ENCODE results near the gene LARGE1.
"Not testable (repeated sequence)": the region's sequence is repeated elsewhere in the genome, so short reads cannot be mapped to it uniquely, and the experiment has no call there.

LARGE1 gene

DNA sequence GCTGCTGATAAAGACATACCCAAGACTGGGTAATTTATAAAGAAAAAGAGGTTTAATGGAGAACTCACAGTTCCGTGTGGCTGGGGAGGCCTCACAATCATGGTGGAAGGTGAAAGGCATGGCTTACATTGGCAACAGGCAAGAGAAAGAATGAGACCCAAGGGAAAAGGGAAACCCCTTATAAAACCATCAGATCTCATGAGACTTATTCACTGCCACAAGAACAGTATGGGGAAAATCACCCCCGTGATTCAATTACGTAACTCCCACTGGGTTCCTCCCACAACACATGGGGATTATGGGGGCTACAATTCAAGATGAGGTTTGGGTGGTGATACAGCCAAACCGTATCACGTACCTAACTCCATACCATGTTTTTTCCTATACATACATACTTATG is 557.0 kb downstream of the LARGE1 start:
- DNase-seq (ENCODE audit: low read depth in 2 of 2), result not testable (repeated sequence)

DNA sequence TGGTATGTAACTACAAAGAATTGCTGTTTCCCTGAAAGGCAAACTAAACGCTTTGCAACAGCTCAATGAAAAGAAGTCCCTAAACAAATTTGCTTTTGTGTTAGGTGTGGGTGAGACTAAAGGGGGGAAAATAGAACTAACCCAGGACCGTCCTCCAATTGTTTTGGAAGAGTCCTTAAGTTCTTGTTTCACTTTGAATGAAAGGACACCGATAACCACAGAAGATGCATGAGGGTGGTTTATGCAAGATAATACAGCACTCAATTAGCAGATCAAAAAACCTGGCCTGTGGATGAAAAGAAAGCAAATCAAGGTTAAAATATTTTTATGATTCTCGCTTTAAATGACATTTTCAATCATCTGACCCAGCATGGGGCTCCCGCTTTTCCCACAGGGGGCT is 557.6 kb downstream of the LARGE1 start:
- no peak for DNase-seq (ENCODE audit: low read depth in 2 of 2)

DNA sequence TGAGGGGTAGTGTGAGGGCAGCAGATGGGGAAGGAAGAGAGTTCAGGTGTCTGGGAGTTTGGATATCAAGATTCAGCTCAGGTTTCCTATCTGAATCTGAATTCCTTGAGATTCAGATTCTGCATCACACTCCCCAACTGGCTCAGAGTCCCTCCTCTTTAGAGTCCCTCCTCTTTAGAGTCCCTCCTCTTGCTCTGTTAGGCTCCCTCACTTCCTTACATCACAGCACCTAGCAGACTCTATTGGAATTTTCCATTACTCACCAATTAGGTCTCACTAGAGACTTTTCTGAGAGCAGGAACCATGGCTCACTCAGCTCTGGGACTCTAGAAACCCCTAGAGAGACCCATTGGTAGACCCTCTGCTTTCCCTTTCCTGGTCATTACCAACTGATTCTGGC is 558.7 kb downstream of the LARGE1 start:
- DNase-seq (ENCODE audit: low read depth in 2 of 2), result no peak

DNA sequence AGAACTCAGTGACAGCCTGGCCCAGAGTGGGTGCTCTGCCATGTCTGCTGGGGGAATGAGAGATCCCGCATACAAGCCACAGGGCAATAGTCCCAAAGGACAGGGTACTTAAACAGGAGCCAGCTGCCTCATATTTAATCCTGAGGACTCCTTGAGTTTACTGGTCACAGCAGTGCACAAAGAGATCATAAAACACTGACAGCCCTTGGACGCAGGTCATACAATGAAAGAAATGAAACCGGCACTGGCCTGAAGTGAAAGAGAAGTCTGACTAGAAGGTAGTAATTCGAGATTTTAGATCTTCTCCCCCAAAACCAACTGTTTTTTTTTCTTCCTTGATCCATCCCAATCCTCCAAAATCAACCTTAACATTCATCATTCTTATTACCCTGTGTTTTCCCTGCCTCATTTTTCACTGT is 562.3 kb downstream of the LARGE1 start:
- no peak for DNase-seq (ENCODE audit: low read depth in 2 of 2)

DNA sequence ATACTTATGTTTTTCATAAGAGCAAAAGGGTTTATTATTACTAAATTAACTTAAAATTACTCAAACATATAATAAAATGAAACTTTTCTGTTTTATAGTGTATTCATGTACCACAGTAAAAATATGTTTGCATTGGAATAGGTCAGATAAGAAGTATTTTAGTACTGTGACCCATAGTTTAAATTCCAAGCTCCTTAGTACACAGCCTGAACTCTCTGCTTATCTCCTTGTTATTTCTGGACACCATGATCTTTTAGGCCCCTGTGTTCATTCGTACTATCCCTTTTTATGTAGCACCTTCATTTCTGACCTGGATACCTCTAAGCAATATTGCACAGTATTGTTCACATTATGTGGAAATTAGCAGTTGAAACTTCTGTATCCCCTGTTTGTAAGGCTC is 565.3 kb downstream of the LARGE1 start:
- DNase-seq (ENCODE audit: low read depth in 2 of 2), result no peak

DNA sequence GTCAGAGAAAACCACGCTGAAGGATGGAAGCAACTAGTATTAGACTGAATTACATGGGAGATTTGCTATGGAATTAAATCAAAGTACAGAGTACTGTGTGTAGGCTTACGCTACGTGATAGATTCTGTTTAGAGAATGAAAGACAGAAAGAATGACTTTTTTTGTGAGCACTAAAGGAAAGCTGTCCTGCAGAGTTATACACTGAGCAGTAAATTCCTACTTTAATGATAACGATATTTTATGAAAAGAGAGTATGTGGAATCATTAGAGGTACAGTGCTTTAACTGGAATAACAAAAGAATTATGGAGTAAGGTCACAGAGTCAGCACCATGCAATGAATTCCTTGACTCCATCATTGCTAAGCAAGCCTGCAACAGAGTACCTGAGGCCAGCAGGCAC is 566.8 kb downstream of the LARGE1 start:
- no peak for DNase-seq (ENCODE audit: low read depth in 2 of 2)

DNA sequence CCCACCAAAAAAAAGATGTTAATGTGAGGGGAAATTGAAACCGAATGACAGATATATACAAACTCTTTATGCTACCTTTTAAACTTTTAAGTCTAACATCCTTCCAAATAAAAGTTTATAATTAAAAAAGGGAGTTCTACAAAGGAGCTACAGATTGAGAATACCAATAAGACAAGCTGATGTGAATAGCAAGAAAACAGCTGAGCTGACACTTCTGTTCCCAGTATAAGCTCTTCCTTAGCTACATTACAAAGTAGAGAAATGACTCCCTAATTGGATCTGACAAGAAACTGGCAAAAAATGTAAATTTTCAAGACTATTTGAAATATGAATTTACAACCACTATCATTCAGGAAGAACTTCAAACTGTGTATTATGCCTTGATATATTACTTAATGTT is 567.5 kb downstream of the LARGE1 start:
- no peak for DNase-seq (ENCODE audit: low read depth in 2 of 2)

DNA sequence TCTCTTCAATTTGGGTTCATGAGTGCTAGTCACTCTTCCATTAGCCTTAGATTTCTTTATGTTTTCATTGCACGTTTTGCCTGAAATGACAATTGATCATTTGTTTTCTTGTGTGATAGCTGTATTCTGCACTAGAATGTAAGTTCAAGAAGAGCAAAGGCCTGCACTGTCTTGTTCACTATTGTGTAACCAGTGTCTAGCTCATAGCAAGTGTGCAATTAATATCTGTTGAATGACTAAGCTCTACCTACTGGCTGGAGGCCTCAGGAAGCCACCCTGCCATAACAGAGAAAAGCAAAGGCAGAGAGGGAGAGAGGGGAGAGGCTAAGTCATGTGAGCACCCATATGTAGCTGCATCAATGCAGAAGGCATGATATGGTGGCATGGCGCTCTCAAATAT is 569.3 kb downstream of the LARGE1 start:
- DNase-seq (ENCODE audit: low read depth in 2 of 2), result no peak

DNA sequence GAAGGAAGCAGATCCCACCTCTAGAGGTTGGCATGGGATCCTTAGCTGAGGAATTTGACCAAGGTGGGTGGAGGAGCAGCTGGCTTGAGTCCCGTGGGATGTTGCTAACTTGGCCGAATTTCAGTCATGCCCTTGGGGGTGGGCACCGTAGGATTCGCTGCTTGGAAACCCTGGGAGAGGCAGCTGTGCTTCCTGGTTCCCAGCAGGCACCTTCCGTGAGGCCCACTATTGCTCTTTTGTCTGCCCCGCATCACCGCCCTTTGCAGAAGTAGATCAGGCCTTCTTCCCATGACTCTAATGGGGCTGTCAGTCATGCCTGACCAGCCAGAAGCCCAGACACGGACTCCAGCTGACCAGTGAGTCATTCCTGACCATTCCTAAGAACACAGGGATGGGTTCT is 569.8 kb downstream of the LARGE1 start:
- DNase-seq (ENCODE audit: low read depth in 2 of 2), result no peak

DNA sequence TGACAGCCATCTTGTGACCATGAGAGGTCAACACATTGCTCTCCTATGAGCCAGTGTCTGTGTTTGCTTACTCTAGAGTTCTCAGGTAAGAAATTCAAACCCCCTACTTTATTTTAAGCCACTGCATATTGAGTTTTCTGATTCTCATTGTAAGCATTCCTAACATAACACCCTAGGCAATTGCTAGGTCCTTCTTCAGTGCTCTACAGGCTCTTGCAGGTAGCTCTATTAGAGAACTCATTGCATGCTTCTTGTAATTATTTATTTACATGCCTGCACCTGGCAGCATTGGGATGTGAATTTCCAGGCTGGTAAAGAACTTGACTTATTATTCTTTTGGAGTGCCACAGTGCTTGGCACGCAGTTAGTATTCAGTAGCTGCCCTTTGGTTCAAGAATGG is 573.3 kb downstream of the LARGE1 start:
- no peak for DNase-seq (ENCODE audit: low read depth in 2 of 2)

DNA sequence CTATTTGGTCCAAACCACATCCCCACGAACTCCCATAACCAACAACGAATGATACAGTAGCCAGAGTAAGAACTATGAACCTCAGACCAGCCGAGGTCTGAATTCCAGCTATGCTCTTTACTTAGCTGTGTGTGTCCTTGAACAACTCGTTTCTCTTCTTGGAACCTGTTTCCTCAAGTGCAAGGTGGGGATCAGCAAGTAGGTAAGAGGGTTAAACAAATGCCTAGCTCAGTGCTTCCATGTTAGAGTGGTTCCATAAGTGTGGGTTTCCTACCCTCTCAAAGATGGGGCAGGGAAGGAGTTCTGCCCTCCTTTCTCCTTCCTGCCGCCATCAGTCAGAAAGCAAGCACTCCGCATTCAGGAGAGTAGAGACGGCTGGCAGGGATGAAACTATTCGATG is 578.7 kb downstream of the LARGE1 start:
- DNase-seq (ENCODE audit: low read depth in 2 of 2), result no peak

DNA sequence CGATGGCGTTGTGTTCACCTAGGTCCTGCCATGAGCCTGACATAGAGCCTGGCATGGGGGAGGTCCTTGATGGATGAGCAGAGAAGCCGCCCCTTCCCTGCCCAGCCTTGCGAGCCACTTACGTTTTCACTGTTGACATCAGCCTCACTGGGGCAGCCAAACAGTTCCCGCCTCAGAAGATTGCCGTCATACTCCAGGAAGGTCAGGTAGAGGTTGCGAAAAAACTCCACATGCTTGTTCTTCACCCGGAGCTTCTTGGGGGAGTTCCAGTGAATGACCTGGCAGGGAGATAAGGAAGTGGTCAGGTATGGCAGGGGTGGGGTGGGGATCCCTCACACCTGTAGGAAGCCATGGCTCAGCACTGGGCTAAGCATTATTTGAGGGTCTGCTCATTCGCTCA is 582.8 kb downstream of the LARGE1 start:
- no peak for DNase-seq (ENCODE audit: low read depth in 2 of 2)

DNA sequence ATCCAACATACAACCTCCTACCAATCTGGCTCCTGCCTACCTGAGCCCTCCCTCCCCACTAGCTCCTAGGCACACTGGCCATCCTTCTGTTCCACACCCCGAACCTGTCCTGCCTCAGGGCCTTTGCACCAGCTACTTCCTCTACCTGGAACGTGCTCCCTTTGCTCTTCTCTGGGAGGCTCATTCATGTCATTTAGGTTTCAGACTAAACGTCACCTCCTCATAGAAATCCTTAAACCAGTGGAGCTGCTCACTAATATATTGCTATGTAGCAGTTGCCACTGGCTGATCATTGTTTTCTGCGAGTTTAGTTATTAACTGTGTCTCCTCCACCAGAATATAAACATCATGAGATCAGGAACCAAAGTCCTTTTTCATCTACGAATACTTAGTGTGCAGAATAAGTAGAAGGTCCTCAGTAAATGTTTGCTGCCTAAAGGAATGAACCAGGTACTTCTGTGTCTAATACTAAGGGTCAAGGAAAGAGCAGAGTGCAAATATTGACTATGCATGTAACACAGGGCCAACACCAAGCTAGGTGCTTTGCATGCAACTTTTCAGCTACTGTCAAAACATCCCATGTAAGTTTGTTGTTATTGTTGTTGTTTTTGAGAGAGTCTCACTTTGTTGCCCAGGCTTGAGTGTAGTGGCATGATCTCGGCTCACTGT is 584.5 kb downstream of the LARGE1 start:
- no peak for DNase-seq (ENCODE audit: low read depth in 2 of 2)

DNA sequence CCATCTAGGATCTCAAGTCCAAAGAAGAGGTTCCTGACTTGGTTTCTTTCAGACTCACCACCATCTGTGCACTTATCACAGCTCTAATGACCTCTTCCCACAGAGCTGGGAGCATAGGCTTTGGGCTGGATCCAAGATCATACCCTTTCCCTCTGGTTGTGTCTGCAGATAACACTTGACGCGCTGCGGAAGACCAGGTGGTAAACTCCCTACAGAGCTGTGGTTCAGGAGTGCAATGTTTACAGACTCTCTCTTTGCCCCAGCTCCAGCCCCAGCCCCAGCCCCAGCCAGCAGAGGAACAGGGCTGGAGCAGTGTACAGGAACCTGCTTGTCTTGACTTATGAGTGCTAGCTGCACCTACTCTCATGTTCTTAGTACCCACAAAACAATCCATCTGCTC is 587.7 kb downstream of the LARGE1 start:
- DNase-seq (ENCODE audit: low read depth in 2 of 2), result no peak

DNA sequence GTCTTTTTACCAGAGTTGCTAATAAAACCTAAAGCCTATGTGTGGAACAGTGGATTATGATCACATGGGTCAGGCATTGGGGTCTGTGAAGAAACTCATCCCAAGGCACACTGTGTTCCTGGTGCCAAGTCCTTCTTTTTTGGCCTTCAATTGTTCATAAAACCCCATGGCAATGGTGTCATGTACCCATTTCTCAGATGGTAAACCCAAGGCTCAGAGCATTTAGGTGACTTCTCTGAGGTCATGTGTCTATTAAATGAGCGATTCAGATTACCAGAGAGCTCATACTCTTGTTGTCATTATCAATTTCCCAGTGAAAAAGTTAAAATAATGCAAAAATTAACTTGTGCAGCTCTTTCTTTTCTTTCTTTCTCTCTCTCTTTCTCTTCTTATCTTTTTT is 589.3 kb downstream of the LARGE1 start:
- no peak for DNase-seq (ENCODE audit: low read depth in 2 of 2)

DNA sequence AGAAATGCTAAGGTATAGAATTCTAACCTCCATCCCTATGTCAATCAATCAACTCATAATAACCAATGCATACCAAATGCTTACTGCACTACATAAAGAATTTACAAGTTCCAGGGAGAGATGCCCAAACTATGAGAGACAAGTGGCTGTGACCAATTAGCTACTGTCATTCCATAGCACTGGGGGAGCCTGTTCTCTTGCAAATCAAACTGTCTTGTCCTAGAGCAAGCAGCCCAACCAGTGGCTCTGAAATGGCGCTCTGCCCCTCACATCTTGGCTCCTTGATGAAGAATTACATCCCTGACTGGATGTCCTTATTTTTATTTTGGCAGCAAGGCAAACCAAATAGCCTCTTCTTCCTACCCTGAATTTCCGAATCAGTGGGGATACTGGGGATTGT is 589.7 kb downstream of the LARGE1 start:
- no peak for DNase-seq (ENCODE audit: low read depth in 2 of 2)

DNA sequence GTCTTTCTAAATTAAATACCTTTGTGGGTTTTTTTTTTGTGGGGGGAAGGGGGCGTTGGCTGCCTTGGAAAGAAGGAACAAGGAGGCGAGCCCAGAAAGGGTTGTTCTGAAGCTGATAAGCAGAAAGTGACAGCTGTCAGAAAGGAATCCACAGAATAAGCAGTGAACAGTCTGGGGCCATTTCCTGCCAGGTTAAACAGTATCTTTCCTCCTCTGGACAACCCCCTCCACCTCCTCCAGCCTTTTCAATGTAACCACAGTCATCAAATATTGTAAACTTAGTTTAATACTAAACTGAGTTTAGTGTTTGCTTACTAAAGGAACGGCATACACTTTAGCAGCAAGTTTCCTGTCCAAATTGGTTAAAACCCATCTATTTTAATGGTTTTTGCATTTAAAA is 590.9 kb downstream of the LARGE1 start:
- no peak for DNase-seq (ENCODE audit: low read depth in 2 of 2)

DNA sequence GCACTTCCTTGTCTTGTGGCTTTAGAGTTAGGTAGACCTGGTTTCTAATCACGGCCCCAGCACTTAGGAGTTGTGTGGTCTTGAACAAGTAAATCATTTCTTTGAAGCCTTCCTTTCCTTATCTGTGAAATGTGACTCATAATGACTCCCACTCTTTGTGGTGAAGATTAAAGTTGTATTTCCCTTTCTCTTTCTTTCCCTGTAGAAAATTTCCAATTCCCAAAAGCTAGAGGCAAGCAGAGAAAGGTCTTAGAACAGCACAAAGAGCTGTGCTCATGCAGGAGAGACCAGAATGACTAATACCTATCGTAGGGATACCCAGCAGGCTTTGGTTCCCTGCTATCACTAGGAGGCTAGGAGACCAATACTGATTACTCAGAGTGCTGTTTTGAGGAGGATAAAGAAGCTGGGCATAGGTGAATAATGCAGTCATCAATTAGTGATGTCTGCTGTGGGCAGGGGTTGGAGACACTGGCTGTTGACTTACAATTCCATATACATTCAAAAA is 591.4 kb downstream of the LARGE1 start:
- peak; percentile 10 to 15 for DNase-seq (ENCODE audit: low read depth in 2 of 2)

DNA sequence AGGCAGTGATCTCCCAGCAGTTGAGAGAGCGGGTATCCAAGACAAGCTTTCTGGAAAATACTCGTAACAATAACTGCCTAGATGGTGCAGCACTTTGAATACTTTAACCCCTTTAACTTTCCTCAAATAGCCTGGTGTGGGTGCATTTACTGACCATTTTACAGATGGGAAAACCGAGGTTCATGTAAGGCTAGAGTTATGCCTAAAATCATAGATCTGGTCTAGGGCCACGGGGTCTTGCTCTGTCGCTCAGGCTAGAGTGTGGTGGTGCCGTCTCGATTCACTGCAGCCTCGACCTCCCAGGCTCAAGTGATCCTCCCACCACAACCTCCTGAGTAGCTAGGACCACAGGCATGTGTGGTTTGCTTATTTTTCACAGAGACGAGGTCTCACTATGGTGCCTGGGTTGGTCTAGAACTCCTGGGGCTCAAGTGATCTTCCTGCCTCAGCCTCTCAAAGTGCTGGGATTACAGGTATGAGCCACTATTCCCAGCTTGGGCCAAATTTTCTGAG is 592.9 kb downstream of the LARGE1 start:
- DNase-seq (ENCODE audit: low read depth in 2 of 2), result no peak

DNA sequence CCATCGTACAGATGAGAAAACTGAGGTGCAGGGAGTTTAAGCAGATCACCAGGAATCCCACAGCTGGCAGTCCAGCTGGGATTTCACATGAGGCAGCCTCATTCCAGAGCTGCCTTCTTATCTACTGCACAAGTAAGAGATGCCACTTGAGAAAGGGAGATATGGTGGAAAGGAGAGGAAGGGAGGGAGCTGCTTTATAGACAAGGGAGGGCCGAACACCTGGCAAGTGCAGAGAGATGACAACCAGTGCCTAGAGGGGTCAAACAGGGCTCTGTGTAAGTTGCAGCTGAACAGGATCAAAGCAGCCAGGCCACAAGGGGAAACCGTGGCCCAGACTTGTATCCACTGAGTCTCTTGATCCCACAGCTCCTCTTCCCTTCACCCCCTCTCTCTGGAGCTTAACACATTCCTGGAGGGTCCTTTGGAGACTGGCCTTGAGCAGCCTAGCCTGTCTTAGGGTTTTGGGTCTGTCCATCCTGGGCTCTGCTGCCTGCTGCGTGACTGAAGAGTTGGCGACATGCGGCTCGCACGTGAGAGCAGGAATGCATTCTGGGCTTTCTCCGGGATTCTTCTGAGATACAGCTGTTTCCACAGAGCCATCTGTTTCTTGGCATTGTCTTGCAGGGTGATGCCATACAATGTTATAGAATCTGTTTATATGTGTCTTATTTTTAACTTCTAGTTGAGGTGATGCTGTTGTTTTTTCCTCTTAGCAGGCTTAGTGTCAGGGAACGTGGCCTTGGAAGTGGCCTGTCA is 593.6 kb downstream of the LARGE1 start:
- no peak for DNase-seq (ENCODE audit: low read depth in 2 of 2)

DNA sequence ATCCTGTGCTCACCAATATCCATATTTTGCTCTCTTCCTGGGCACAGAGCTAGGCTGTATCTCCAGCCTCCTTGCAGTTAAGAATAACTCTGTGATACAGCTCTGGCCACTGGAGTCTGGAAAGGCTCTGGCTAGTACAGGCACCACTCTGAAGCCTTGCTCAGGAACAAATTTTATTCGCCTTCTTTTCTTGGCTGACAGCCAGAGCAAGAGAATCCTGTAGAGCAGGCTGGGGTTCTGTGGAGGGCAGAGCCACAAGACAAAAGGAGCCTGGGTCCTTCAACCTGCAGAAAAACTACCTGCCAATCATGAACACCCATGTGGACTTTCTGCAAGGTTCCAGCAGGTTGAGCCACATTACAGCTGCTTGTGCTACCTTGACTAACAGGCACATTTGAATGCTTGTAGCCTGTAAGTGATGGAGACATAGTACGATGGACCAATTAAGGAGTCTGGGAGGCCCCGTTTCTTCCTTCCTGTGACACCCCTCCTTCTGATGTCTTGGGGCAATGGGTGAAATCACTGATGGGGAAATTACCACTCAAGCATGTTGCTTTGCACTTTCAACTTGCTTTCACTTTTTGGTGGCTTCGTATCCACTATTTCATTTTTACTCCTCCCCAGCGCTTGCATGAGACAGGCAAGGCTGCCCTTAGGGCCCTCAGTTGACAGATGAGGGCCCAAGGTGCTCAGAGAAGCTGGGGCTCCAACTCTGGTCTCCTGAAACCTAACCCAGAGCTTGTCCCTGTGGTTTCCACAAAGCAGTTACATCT is 594.9 kb downstream of the LARGE1 start:
- no peak for DNase-seq (ENCODE audit: low read depth in 2 of 2)

DNA sequence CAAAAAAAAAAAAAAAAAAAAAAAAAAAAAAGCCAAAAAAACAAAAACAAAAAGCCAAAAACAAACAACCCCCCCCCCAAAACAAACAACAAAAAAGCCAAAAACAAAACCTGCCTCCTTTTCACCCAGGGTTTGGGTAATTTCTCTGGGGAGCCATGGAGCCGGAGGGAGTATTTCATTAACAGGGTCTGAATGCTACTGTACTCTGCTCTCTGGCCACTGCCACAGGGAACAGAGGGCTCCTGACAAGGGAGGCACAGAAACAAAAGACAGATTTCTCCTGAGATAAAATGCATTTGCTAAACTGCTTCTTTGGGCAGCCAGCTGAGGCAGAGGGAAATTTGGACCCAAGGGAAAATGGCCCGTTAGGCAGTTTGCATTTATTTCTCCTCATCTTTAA is 596.0 kb downstream of the LARGE1 start:
- no peak for DNase-seq (ENCODE audit: low read depth in 2 of 2)

Data from fibroblast of skin of left quadriceps (primary cell).